HG03571 (cell line): ENCODE results near the gene SAMM50.

Source experiments
- ATAC-seq: cut with Tn5 transposase; IDR thresholded peaks from one replicate; pipeline ENCODE4 v1.9.1; 2021; ENCODE audit not compliant: unreplicated experiment

SAMM50 gene

GRCh38 chr22:43945632-43946383, 9.4 kb upstream of the SAMM50 start:
- ATAC-seq, result no peak

GRCh38 chr22:43946384-43946667, 8.9 kb upstream of the SAMM50 start:
- ATAC-seq, result no peak

DNA sequence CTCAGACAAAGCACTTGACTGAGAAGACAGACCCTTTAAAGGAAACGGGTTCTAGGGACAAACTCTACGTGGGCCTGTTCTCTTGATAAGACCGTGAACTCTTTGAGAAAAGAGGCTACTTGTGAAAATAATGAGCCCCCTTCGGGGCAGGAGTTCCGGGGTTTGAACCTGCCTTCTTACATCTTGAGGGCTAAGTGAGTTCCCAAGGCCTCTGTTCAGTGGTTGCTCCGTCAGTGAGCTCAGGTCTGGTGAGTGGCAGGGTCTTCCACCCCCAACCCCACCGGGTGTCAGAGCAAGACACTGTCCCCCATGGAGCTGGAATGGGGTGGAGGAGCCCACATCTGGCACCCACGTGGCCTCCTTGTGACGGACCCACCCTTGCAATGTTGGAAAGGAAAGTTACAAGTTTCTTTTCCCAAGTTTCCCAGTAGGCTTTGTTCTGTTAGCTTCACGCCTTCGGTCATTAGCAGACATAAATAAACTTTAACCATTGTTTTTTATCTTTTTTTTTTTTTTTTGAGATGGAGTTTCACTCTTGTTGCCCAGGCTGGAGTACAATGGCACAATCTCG, 6.3 kb upstream of the SAMM50 start:
- ATAC-seq, result no peak

GRCh38 chr22:43951391-43951790, 3.9 kb upstream of the SAMM50 start:
- no peak for ATAC-seq

GRCh38 chr22:43951966-43952365, 3.3 kb upstream of the SAMM50 start:
- ATAC-seq, result no peak

DNA sequence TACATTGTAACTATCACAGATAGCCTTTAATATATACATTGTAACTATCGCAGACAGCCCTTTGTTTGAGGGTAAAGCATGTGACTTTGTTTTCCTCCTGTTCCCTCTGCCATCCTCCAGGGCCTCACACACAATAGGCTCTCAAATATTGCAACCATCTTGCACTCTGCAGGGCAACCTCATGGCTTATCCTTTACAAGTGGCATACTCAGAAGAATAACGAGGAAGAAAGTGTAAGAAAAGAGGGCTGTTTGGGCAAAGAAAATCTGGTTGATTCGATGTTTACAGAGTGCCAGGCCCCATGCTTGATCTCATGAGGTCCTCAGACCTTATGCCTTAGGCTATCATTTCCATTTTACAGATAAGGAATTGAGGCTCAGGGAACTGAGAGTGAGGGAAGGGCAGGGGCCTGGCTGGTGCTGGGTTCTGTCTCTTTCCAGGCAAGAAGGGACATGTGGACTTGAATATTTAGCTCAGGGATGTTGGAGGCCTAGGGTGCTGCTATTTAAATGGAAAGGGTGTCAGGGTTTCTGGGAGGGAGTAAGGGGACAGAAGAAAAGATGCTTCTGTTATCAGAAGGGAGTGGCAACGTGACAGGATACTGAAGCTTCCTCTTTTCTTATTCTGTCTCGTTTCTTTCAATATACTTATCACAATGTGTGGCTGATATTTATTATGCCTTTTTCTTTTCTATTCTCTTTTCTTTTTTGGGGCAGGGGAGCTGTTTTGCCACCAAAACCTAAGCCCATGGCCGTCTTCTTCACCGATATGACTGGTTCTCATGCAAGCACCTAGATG, 1.1 kb upstream of the SAMM50 start:
- no peak for ATAC-seq

DNA sequence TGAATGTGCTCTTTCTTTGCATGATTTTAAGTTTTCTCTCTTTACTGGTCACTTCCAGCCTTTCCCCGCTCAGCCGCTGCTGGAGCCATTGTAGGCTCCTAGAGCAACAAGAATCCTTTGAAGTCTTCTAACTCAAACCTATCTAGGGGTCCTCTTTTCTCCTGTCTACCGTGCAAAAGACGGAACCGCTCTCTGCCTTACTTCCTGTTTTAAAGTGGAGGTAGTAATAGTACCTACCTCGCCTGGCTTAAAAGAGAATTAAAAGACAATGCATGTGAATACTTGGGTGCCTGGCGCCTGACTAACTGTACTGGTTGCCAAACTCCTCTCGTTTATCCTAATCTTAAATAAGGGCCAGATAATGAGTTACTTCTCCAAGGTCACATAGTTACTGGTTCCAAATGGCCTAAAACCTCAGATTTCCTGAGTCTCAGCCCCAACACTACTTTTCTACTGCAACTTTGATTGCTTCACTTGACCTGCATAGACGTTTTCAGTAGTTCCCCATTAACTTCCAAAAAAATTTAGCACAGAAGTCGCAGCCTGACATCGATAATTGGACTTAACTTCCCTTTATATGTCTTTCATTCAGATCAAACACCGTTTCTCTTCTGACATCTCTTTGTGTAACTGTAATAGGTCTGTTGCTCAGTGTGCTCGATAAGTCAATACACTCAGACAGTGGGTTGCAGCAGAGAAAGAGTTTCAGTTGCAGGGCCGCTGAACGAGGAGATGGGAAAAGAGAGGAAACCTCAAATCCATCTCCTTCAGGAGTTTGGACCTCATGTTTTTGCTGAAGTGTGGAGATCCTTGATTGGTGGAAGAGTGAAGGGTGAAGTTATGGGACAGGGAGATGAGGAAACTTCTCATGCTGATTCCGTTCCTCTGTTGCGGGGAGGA, 891 bp downstream of the SAMM50 start:
- ATAC-seq, result no peak

GRCh38 chr22:43956805-43957463, 1.7 kb downstream of the SAMM50 start:
- ATAC-seq, result no peak

DNA sequence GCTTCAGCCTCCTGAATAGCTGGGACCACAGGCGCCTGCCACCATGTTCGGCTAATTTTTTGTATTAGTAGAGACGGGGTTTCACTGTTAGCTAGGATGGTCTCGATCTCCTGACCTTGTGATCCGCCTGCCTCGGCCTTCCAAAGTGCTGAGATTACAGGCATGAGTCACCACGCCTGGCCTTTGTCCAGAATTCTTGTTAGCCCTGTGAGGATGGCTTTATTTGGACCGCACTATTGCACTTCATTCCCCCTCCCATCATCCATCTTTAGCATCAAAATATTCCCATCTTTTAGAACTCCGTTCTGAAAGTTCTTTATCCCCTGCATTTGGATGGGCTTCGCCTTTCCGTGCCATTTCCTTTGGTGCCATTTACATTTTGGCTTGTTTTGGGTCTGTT, 2.6 kb downstream of the SAMM50 start:
- no peak for ATAC-seq

DNA sequence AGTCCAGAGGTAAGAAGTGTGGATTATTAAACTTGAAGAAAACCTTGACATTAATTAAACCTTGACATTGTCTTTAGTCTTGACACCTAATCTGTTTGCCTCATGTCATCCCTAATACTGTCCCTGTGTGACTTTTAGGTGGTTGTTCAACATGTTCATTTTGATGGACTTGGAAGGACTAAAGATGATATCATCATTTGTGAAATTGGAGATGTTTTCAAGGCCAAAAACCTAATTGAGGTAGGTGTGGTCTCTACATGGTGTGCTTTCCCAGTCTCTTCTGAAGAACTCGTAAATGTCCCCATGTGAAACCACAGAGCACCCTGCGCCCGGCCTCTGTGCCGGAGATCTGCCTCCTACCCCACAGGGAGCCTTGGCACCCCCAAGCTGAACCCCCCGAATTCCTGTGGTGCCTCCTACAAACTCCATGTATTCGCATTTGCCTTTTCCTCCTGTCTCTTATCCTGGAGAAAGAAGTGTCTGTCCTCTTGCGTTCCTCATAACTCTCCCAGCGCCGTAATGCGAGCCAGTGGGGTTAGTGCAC, 9.1 kb downstream of the SAMM50 start:
- no peak for ATAC-seq

DNA sequence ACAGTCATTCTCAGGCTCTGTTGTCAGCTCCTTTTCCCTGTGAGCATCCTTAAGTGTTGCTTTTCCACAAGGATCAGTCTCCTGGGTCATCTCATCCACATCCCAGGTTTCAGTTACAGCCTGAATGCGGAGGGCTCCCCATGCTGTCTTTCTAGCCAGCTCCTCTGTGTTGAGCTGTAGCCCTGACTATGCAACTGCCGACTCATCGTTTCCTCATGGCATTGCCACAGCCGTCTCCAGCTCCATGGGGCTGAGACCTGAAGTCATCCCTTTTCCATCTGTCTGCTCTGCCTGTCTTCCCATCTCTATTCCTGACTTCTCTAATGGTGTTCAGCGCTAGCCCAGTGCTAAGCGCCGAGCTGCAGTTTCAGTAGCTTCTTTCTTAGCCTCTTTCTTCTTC, 11.8 kb downstream of the SAMM50 start:
- ATAC-seq, result no peak

DNA sequence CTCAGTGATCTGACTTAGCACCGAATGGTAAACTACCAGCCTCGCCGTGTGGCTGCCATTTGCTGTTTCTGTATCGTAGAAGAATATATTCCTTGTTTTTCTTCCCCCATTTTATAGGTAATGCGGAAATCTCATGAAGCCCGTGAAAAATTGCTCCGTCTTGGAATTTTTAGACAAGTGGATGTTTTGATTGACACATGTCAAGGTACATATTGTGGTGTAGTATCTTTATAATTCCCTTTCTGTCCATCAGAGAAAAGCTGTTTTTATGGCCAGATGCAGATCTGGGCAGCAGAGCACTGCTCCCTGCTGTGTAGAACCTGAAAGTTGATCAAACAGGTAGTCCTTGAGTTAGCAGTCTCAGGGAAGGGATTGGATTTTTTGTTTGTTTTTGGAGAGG, 13.4 kb downstream of the SAMM50 start:
- ATAC-seq, result no peak

- no peak for ATAC-seq
These were observed 14.0 kb downstream of the SAMM50 start for GRCh38 chr22:43969021-43969878.

DNA sequence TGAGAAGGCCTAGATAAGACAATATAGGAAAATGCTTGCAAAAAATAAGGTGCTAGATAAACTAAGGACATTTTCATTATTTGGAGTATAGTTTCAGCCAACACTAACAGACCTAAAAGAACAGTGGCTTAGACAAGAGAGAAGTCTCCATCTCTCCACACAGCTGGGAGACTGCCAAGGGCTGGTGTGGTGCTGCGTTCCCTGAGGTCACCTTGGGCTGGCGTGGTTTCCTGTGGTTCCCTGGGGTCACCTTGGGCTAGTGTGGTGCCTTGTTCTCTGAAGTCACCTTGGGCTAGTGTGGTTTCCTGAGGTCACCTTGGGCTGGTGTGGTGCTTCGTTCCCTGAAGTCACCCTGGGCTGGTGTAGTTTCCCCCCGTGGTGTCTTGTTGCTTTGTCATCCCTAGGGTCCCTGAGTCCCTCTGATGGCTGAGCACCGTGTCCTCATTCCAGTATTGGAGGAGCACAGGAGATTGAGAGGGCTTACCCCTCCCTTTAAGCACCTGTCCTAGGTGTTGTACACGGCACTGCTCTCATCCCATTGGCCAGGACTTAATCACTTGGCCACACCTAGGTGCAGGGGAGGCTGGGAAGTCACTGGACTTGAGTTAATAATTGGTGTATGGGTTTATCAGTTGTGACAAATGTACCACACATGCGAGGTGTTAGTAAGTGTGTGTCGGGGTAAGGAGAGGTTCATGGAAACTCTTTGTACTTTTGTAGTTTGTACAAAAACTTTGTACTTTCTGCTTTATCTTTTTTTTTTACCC, 14.9 kb downstream of the SAMM50 start:
- no peak for ATAC-seq

DNA sequence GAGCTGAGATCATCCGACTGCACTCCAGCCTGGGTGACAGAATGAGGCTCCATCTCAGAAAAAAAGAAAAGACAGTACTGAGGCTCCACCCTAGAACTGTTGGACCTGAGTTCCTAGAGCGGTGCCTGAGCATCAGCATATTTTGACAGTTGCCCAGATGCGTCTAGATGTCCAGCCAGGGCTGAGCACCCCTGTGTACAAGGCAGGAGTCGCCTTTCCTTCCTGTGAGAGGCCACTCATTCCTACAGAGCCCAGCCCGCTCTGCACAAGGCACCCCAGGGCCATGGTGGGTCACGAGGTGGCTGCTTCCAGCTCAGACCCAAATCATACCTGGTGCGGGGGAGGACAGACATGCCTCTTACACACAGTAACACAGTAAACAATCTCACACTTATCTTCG, 15.9 kb downstream of the SAMM50 start:
- ATAC-seq, result no peak

GRCh38 chr22:43972931-43973462, 17.8 kb downstream of the SAMM50 start:
- ATAC-seq, result no peak

DNA sequence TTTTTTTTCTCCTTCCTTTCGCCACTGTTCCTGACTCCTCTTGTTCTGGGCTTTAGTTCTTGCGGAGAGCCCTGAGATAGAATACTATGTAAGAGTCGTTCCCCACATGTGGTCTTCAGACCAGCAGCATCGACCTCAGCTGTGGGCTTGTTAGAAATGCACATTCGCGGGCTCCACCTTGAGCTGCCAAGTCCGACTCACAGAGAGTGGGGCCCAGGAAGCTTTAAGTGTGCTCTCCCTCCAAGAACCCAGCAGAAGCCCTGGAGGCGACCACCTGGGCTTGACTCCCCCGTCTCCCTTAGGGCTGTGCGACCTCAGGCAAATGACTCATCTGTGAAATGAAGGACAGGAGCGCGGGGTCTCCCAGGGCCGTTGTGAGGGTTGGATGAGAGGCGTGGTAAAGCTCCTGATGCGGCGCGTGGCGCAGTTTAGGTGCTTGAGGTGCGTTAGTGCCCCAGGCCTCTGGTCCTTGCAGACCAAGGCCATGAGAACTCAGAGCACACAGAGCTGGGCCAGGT, 18.8 kb downstream of the SAMM50 start:
- ATAC-seq, result no peak

GRCh38 chr22:43975041-43975440, 19.8 kb downstream of the SAMM50 start:
- ATAC-seq, result no peak
